HG02870 (cell line): ENCODE measurements around the gene C6orf118.

ENCODE experiments used
- ATAC-seq: cut with Tn5 transposase; IDR thresholded peaks from one replicate; pipeline ENCODE4 v1.9.1; 2021; ENCODE audit warnings: mild to moderate bottlenecking, moderate library complexity; ENCODE audit not compliant: unreplicated experiment

Gene C6orf118

GRCh38 chr6:165308926-165309731, at the start of gene C6orf118:
Gene C6orf118, minus strand, starts transcription at chr6:165309605. Its CDS starts 19 bp downstream, at chr6:165309586.
- ATAC-seq = no peak

GRCh38 chr6:165345700-165346099, 36.3 kb upstream of the C6orf118 start:
- no peak for ATAC-seq

- ATAC-seq = no peak
These were observed 31.1 kb upstream of the C6orf118 start for GRCh38 chr6:165340532-165340931.

GRCh38 chr6:165325609-165326008, 16.2 kb upstream of the C6orf118 start:
- ATAC-seq = no peak

GRCh38 chr6:165321555-165322145, 12.2 kb upstream of the C6orf118 start:
- ATAC-seq = no peak

- ATAC-seq = no peak
These were observed 11.7 kb upstream of the C6orf118 start for GRCh38 chr6:165321150-165321549.

- ATAC-seq = no peak
These were observed 8.3 kb upstream of the C6orf118 start for GRCh38 chr6:165317723-165318122.

- no peak for ATAC-seq
These were observed 2.5 kb downstream of the C6orf118 start for GRCh38 chr6:165306955-165307354.

GRCh38 chr6:165301372-165302246, 7.8 kb downstream of the C6orf118 start:
- no peak for ATAC-seq

- no peak for ATAC-seq
These were observed 8.9 kb downstream of the C6orf118 start for GRCh38 chr6:165300422-165300936.

GRCh38 chr6:165298875-165299274, 10.5 kb downstream of the C6orf118 start:
- no peak for ATAC-seq

- ATAC-seq = no peak
These were observed 11.0 kb downstream of the C6orf118 start for GRCh38 chr6:165298402-165298801.

- ATAC-seq = no peak
These were observed 16.7 kb downstream of the C6orf118 start for GRCh38 chr6:165292657-165293056.

GRCh38 chr6:165274611-165275010, 34.8 kb downstream of the C6orf118 start:
- no peak for ATAC-seq

- no peak for ATAC-seq
These were observed 36.8 kb downstream of the C6orf118 start for GRCh38 chr6:165272585-165272984.

- no peak for ATAC-seq
These were observed 40.4 kb downstream of the C6orf118 start for GRCh38 chr6:165268987-165269386.

GRCh38 chr6:165266621-165267020, 42.8 kb downstream of the C6orf118 start:
- no peak for ATAC-seq

- no peak for ATAC-seq
These were observed 43.2 kb downstream of the C6orf118 start for GRCh38 chr6:165266191-165266590.

- ATAC-seq = no peak
These were observed 48.9 kb downstream of the C6orf118 start for GRCh38 chr6:165260462-165260861.

GRCh38 chr6:165249808-165250207, 59.6 kb downstream of the C6orf118 start:
- ATAC-seq = no peak

- ATAC-seq = no peak
These were observed 63.7 kb downstream of the C6orf118 start for GRCh38 chr6:165245701-165246100.
